ENCODE data around the gene SUSD4.

DNA sequence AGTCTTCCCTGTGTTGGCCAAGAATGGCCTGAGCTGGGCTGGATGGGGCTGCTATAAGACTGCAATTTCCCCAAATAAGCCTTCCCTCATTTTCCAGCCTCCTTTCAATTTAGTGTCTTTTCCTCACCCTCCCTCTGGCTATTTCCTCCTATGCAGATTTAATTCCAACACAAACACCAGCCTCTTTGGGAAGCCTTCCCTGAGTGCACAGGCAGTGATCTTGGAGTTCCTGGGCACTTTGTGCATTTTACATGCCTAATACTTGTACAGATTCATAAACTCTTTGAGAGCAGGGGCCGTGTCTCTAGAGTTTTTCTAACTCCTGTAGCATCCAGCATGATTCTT, 129.8 kb downstream of the SUSD4 start:
- TF ChIP-seq, protein P1, sequence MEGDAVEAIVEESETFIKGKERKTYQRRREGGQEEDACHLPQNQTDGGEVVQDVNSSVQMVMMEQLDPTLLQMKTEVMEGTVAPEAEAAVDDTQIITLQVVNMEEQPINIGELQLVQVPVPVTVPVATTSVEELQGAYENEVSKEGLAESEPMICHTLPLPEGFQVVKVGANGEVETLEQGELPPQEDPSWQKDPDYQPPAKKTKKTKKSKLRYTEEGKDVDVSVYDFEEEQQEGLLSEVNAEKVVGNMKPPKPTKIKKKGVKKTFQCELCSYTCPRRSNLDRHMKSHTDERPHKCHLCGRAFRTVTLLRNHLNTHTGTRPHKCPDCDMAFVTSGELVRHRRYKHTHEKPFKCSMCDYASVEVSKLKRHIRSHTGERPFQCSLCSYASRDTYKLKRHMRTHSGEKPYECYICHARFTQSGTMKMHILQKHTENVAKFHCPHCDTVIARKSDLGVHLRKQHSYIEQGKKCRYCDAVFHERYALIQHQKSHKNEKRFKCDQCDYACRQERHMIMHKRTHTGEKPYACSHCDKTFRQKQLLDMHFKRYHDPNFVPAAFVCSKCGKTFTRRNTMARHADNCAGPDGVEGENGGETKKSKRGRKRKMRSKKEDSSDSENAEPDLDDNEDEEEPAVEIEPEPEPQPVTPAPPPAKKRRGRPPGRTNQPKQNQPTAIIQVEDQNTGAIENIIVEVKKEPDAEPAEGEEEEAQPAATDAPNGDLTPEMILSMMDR (conservative IDR thresholded peaks at IDR 0.05 in 1 of 2, IDR thresholded peaks at IDR 0.05 in 1 of 2; ENCODE audit: extremely low read depth in 1 of 2, insufficient read depth in 1 of 2, low read depth in 1 of 2, low read length in 2 of 2): no peak
- no peak for TF ChIP-seq EZH2 (IDR thresholded peaks at IDR 0.05; ENCODE audit: borderline replicate concordance, low read length)
